Measurements from ENCODE around the gene SESN2.

DNA sequence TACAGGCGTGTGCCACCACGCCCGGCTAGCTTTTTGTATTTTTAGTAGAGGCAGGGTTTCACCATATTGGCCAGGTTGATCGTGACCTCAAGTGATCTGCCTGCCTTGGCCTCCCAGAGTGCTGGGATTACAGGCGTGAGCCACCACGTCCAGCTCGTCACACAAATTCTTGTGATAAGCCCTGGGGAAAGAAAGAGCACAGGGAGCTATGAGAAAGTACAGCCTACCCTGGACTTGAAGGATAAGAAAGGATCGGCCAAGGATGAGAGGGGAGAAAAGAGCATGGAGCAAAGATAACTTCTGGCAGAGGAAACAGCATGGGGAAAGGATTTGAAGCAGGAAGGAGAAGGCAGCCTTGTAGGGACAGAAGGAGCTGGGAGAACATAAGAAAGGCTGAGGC is 29.2 kb downstream of the SESN2 start:
- no peak for TF ChIP-seq POLR2A (IDR thresholded peaks at IDR 0.05)
- TF ChIP-seq, protein P1, sequence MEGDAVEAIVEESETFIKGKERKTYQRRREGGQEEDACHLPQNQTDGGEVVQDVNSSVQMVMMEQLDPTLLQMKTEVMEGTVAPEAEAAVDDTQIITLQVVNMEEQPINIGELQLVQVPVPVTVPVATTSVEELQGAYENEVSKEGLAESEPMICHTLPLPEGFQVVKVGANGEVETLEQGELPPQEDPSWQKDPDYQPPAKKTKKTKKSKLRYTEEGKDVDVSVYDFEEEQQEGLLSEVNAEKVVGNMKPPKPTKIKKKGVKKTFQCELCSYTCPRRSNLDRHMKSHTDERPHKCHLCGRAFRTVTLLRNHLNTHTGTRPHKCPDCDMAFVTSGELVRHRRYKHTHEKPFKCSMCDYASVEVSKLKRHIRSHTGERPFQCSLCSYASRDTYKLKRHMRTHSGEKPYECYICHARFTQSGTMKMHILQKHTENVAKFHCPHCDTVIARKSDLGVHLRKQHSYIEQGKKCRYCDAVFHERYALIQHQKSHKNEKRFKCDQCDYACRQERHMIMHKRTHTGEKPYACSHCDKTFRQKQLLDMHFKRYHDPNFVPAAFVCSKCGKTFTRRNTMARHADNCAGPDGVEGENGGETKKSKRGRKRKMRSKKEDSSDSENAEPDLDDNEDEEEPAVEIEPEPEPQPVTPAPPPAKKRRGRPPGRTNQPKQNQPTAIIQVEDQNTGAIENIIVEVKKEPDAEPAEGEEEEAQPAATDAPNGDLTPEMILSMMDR (IDR thresholded peaks at IDR 0.05) = no peak

All from sigmoid colon (tissue), 3 donors.